ENCODE measurements around the gene VIPR2.

Gene VIPR2

GRCh38 chr7:159118623-159119022, 26.0 kb downstream of the VIPR2 start:
- DNase-seq = no peak

- no peak for DNase-seq
These were observed 26.5 kb downstream of the VIPR2 start for GRCh38 chr7:159118197-159118595.

GRCh38 chr7:159117366-159118196, 27.1 kb downstream of the VIPR2 start:
- DNase-seq = no peak

GRCh38 chr7:159116581-159117339, 27.9 kb downstream of the VIPR2 start:
- DNase-seq = no peak

GRCh38 chr7:159115601-159116501, 28.8 kb downstream of the VIPR2 start:
- peak; percentile 6 for DNase-seq

GRCh38 chr7:159114981-159115380, 29.7 kb downstream of the VIPR2 start:
- no peak for DNase-seq

- DNase-seq = no peak
These were observed 30.6 kb downstream of the VIPR2 start for GRCh38 chr7:159114096-159114495.

- DNase-seq = no peak
These were observed 31.6 kb downstream of the VIPR2 start for GRCh38 chr7:159113056-159113455.

GRCh38 chr7:159112136-159113011, 32.3 kb downstream of the VIPR2 start:
- DNase-seq = no peak

- DNase-seq = no peak
These were observed 35.0 kb downstream of the VIPR2 start for GRCh38 chr7:159109653-159110035.

- DNase-seq = no peak
These were observed 35.6 kb downstream of the VIPR2 start for GRCh38 chr7:159108941-159109652.

GRCh38 chr7:159108491-159108890, 36.2 kb downstream of the VIPR2 start:
- no peak for DNase-seq

- peak; percentile 62 for DNase-seq
These were observed 37.3 kb downstream of the VIPR2 start for GRCh38 chr7:159107161-159107892.

GRCh38 chr7:159105832-159106811, 38.5 kb downstream of the VIPR2 start:
- DNase-seq = no peak

GRCh38 chr7:159105066-159105780, 39.4 kb downstream of the VIPR2 start:
- no peak for DNase-seq

GRCh38 chr7:159104188-159104920, 40.3 kb downstream of the VIPR2 start:
- DNase-seq = no peak

- DNase-seq = no peak
These were observed 41.1 kb downstream of the VIPR2 start for GRCh38 chr7:159103382-159104187.

All from NCI-H1092 treated with DMSO at 0.1 percent for 48 hours (cell line).